HG03039 (cell line): Measurements from ENCODE around the gene DESI1.
"Not testable (repeated sequence)": the region's sequence is repeated elsewhere in the genome, so short reads cannot be mapped to it uniquely, and the experiment has no call there.

Source experiments
- ATAC-seq: cut with Tn5 transposase; IDR thresholded peaks from one replicate; pipeline ENCODE4 v1.9.1; 2021; ENCODE audit warnings: mild to moderate bottlenecking, moderate library complexity; ENCODE audit not compliant: unreplicated experiment

DESI1 gene

GRCh38 chr22:41589391-41590241, 31.2 kb downstream of the DESI1 start, which contains the start of gene PMM1:
Gene PMM1, minus strand, starts transcription at chr22:41589840. Its CDS starts 35 bp downstream, at chr22:41589805.
- peak; percentile 86 for ATAC-seq

- ATAC-seq, result no peak
Measured at GRCh38 chr22:41587347-41587723, 33.5 kb downstream of the DESI1 start.

- no peak for ATAC-seq
Measured at GRCh38 chr22:41585898-41586297, 34.9 kb downstream of the DESI1 start.

GRCh38 chr22:41584881-41585280, 36.0 kb downstream of the DESI1 start:
- no peak for ATAC-seq

- ATAC-seq, result no peak
Measured at GRCh38 chr22:41582694-41583093, 38.1 kb downstream of the DESI1 start.

GRCh38 chr22:41579997-41580355, 40.9 kb downstream of the DESI1 start:
- no peak for ATAC-seq

GRCh38 chr22:41579297-41579996, 41.4 kb downstream of the DESI1 start:
- ATAC-seq, result no peak

GRCh38 chr22:41578818-41579217, 42.0 kb downstream of the DESI1 start:
- ATAC-seq, result no peak

GRCh38 chr22:41578114-41578513, 42.7 kb downstream of the DESI1 start:
- no peak for ATAC-seq

- no peak for ATAC-seq
Measured at GRCh38 chr22:41576877-41577276, 44.0 kb downstream of the DESI1 start.

GRCh38 chr22:41575533-41575932, 45.3 kb downstream of the DESI1 start:
- no peak for ATAC-seq

- no peak for ATAC-seq
Measured at GRCh38 chr22:41574847-41575381, 45.9 kb downstream of the DESI1 start.

- ATAC-seq, result no peak
Measured at GRCh38 chr22:41573677-41574076, 47.2 kb downstream of the DESI1 start.

GRCh38 chr22:41572305-41572704, 48.5 kb downstream of the DESI1 start:
- ATAC-seq, result not testable (repeated sequence)

GRCh38 chr22:41571786-41572185, 49.1 kb downstream of the DESI1 start:
- no peak for ATAC-seq

GRCh38 chr22:41570221-41570620, 50.6 kb downstream of the DESI1 start:
- no peak for ATAC-seq

GRCh38 chr22:41568811-41569210, 52.0 kb downstream of the DESI1 start:
- no peak for ATAC-seq

- no peak for ATAC-seq
Measured at GRCh38 chr22:41567512-41567768, 53.4 kb downstream of the DESI1 start.

GRCh38 chr22:41565403-41566054, 55.3 kb downstream of the DESI1 start:
- no peak for ATAC-seq

- no peak for ATAC-seq
Measured at GRCh38 chr22:41564563-41564962, 56.3 kb downstream of the DESI1 start.

GRCh38 chr22:41563051-41563711, 57.7 kb downstream of the DESI1 start:
- no peak for ATAC-seq
